Retinal pigment epithelial cell (primary cell): ENCODE measurements around the gene AMDHD1.
A peak's percentile ranks its signal among the peaks of the same experiment; 100 is the strongest.

Experiments used
- DNase-seq: peaks from one replicate; pipeline ENCODE4 v3.0.0-alpha.2; 2010; ENCODE audit warnings: low read depth
- H3K4me3 ChIP-seq: 2 replicates; pipeline ENCODE4 v1.5.1; 2011; ENCODE audit warnings: mild to moderate bottlenecking, low read length, control low read depth, moderate library complexity
- CTCF ChIP-seq: conservative IDR thresholded peaks from 2 replicates; pipeline ENCODE4 v1.5.1; 2011; ENCODE audit warnings: low read depth, low read length, control low read depth, inconsistent platforms

AMDHD1 gene

GRCh38 chr12:96000858-96001257, 57.7 kb downstream of the AMDHD1 start:
- peak; percentile 27 for DNase-seq

GRCh38 chr12:96006727-96007126, 63.6 kb downstream of the AMDHD1 start:
- DNase-seq: no peak
- TF ChIP-seq CTCF: no peak
- H3K4me3 ChIP-seq: no peak overlapping the region

More at GRCh38 chr12:96000858-96001257, 57.7 kb downstream of the AMDHD1 start:
- no peak overlapping the region for H3K4me3 ChIP-seq
- TF ChIP-seq CTCF: no peak

- DNase-seq: no peak
- H3K4me3 ChIP-seq: no peak overlapping the region
- TF ChIP-seq CTCF: no peak
Observed at GRCh38 chr12:96007729-96008128, 64.6 kb downstream of the AMDHD1 start.

GRCh38 chr12:96014943-96015599, 71.9 kb downstream of the AMDHD1 start:
- no peak for TF ChIP-seq CTCF
- no peak for DNase-seq
- no peak overlapping the region for H3K4me3 ChIP-seq

- TF ChIP-seq CTCF: peak; percentile 57
- DNase-seq: no peak
- no peak overlapping the region for H3K4me3 ChIP-seq
Observed at GRCh38 chr12:96015672-96016071, 72.5 kb downstream of the AMDHD1 start.
